ENCODE results near the gene FOXL1.

FOXL1 gene

GRCh38 chr16:86533076-86533475 is 45.3 kb upstream of the FOXL1 start:
- no peak for TF ChIP-seq CTCF (IDR thresholded peaks at IDR 0.05; ENCODE audit: insufficient read depth, missing control alignments)
- no peak for FAIRE-seq

GRCh38 chr16:86533767-86534351 is 44.5 kb upstream of the FOXL1 start:
- TF ChIP-seq CTCF (IDR thresholded peaks at IDR 0.05; ENCODE audit: insufficient read depth, missing control alignments) = no peak
- DNase-seq (ENCODE audit: insufficient read length, low spot score) (no peak), FAIRE-seq (no peak)

More at GRCh38 chr16:86533076-86533475, 45.3 kb upstream of the FOXL1 start:
- DNase-seq (ENCODE audit: insufficient read length, low spot score) = no peak

- TF ChIP-seq CTCF (IDR thresholded peaks at IDR 0.05; ENCODE audit: insufficient read depth, missing control alignments) = no peak
- FAIRE-seq (no peak), DNase-seq (ENCODE audit: insufficient read length, low spot score) (no peak)
Observed at GRCh38 chr16:86534779-86535615, 43.4 kb upstream of the FOXL1 start.

- FAIRE-seq (no peak), DNase-seq (ENCODE audit: insufficient read length, low spot score) (no peak)
- no peak for TF ChIP-seq CTCF (IDR thresholded peaks at IDR 0.05; ENCODE audit: insufficient read depth, missing control alignments)
Observed at GRCh38 chr16:86536621-86537020, 41.7 kb upstream of the FOXL1 start.

- no peak for TF ChIP-seq CTCF (IDR thresholded peaks at IDR 0.05; ENCODE audit: insufficient read depth, missing control alignments)
Observed at GRCh38 chr16:86537486-86537885, 40.9 kb upstream of the FOXL1 start.

GRCh38 chr16:86538196-86538780 is 40.1 kb upstream of the FOXL1 start:
- TF ChIP-seq CTCF (IDR thresholded peaks at IDR 0.05; ENCODE audit: insufficient read depth, missing control alignments) = no peak
- FAIRE-seq (no peak), DNase-seq (ENCODE audit: insufficient read length, low spot score) (no peak)

More at GRCh38 chr16:86537486-86537885, 40.9 kb upstream of the FOXL1 start:
- no peak for DNase-seq (ENCODE audit: insufficient read length, low spot score)
- FAIRE-seq = no peak
